Cardiac muscle cell (in vitro differentiated cells and primary cell): ENCODE measurements around the gene GZF1. TPM values are rescaled to one million over a fixed set of nuclear protein-coding genes. Genes with fewer than 3 reads are reported as not detected.

Source experiments
- DNase-seq, 2 donors: peaks; one replicate each; pipeline versions ENCODE4 v3.0.0 to v3.0.0-alpha.2; 2010 to 2017; ENCODE audit warnings: low read depth in 1 of 2, low spot score in 1 of 2
- H3K27ac ChIP-seq: fragments of 200-600 bp; sonication (generic); 2 replicates; pipeline ENCODE4 v1.5.1; 2016
- H3K27me3 ChIP-seq: fragments of 200-600 bp; sonication (generic); 2 replicates; pipeline ENCODE4 v1.6.0; 2016; ENCODE audit warnings: control low read depth
- H3K36me3 ChIP-seq: fragments of 200-600 bp; sonication (generic); 2 replicates; pipeline ENCODE4 v1.5.1; 2016; ENCODE audit warnings: control low read depth
- H3K4me1 ChIP-seq: fragments of 200-600 bp; sonication (generic); 2 replicates; pipeline ENCODE4 v1.8.1; 2017; ENCODE audit warnings: low read depth, mild to moderate bottlenecking, mixed run types
- H3K4me3 ChIP-seq: fragments of 200-600 bp; sonication (generic); 2 replicates; pipeline ENCODE4 v1.5.1; 2016; ENCODE audit warnings: mild to moderate bottlenecking
- H3K9me3 ChIP-seq: fragments of 200-600 bp; sonication (generic); 2 replicates; pipeline ENCODE4 v1.5.1; 2017; ENCODE audit warnings: low read depth, mild to moderate bottlenecking, control low read depth
- CTCF ChIP-seq: IDR thresholded peaks from 2 replicates; pipeline ENCODE4 v1.5.1; 2012; ENCODE audit warnings: low read depth, mild to moderate bottlenecking, low read length
- polyA plus RNA-seq: library from polyadenylated mRNA; unstranded; fragments of >200 nt; fragmentation: Nextera tagmentation; extraction: Ambion mirVana; gene quantifications from 2 replicates; pipeline ENCODE4 v1.2.1, GENCODE V29; 2016
- total RNA-seq: library from RNA; depleted of rRNA; stranded (reverse); fragments of >200 nt; gene quantifications from 2 replicates; pipeline ENCODE4 v1.2.3, GENCODE V29; 2016

The GZF1 gene
- total and polyA plus RNA-seq, 2 experiments from 2014 or later, result 7.4 to 19.0 TPM

- no peak for TF ChIP-seq CTCF
- H3K27ac ChIP-seq, result peak overlapping the region; percentile 15
- no peak for DNase-seq
- no peak overlapping the region for H3K4me3 ChIP-seq
- H3K36me3 ChIP-seq, result peaks cover 45% of the 10 kb centered on the region
- no peaks in the 10 kb centered on the region for H3K27me3 ChIP-seq
- H3K9me3 ChIP-seq, result no peaks in the 10 kb centered on the region
- peaks cover 18% of the 10 kb centered on the region for H3K4me1 ChIP-seq
Observed at GRCh38 chr20:23370873-23371272, 8.9 kb downstream of the GZF1 start.

GRCh38 chr20:23371496-23371895 is 9.5 kb downstream of the GZF1 start:
- TF ChIP-seq CTCF, result no peak
- no peaks in the 10 kb centered on the region for H3K9me3 ChIP-seq
- H3K4me1 ChIP-seq, result peaks cover 12% of the 10 kb centered on the region
- DNase-seq, result no peak
- H3K4me3 ChIP-seq, result no peak overlapping the region
- H3K27me3 ChIP-seq, result no peaks in the 10 kb centered on the region
- no peak overlapping the region for H3K27ac ChIP-seq
- H3K36me3 ChIP-seq, result peaks cover 50% of the 10 kb centered on the region

GRCh38 chr20:23374441-23374840 is 12.5 kb downstream of the GZF1 start:
- H3K36me3 ChIP-seq, result peaks cover 61% of the 10 kb centered on the region
- no peak for DNase-seq
- no peaks in the 10 kb centered on the region for H3K4me1 ChIP-seq
- no peak overlapping the region for H3K27ac ChIP-seq
- no peaks in the 10 kb centered on the region for H3K9me3 ChIP-seq
- H3K4me3 ChIP-seq, result no peak overlapping the region
- no peaks in the 10 kb centered on the region for H3K27me3 ChIP-seq
- no peak for TF ChIP-seq CTCF

- no peaks in the 10 kb centered on the region for H3K9me3 ChIP-seq
- H3K36me3 ChIP-seq, result peaks cover 57% of the 10 kb centered on the region
- H3K4me3 ChIP-seq, result no peak overlapping the region
- no peak for TF ChIP-seq CTCF
- H3K27me3 ChIP-seq, result no peaks in the 10 kb centered on the region
- H3K4me1 ChIP-seq, result no peaks in the 10 kb centered on the region
- no peak overlapping the region for H3K27ac ChIP-seq
- DNase-seq, result no peak
Observed at GRCh38 chr20:23375827-23376226, 13.8 kb downstream of the GZF1 start.

GRCh38 chr20:23379772-23380171 is 17.8 kb downstream of the GZF1 start:
- H3K4me1 ChIP-seq, result peaks cover 7% of the 10 kb centered on the region
- no peak for DNase-seq
- no peak overlapping the region for H3K27ac ChIP-seq
- H3K9me3 ChIP-seq, result no peaks in the 10 kb centered on the region
- no peak overlapping the region for H3K4me3 ChIP-seq
- H3K27me3 ChIP-seq, result no peaks in the 10 kb centered on the region
- TF ChIP-seq CTCF, result no peak
- peaks cover 29% of the 10 kb centered on the region for H3K36me3 ChIP-seq

GRCh38 chr20:23381876-23382275 is 19.9 kb downstream of the GZF1 start:
- TF ChIP-seq CTCF, result no peak
- peaks cover 22% of the 10 kb centered on the region for H3K36me3 ChIP-seq

More at GRCh38 chr20:23381876-23382275, 19.9 kb downstream of the GZF1 start:
- DNase-seq, result no peak
- H3K4me3 ChIP-seq, result no peak overlapping the region
- H3K9me3 ChIP-seq, result no peaks in the 10 kb centered on the region
- H3K27ac ChIP-seq, result peak overlapping the region; percentile 42
- no peaks in the 10 kb centered on the region for H3K27me3 ChIP-seq
- peaks cover 7% of the 10 kb centered on the region for H3K4me1 ChIP-seq
